ENCODE data around the gene ITGA5.

Gene ITGA5

GRCh38 chr12:54377007-54377406 is 42.1 kb downstream of the ITGA5 start:
- no peak overlapping the region for H3K4me3 ChIP-seq (ENCODE audit: low read depth, low read length)
- in situ Hi-C loops (cut with HindIII; ENCODE audit: low pct_ligation_motif_present, low sequenced_read_pairs): no loop called here
- no peaks in the 10 kb centered on the region for H3K36me3 ChIP-seq (replicated peaks)
- no peak for TF ChIP-seq CTCF (IDR thresholded peaks at IDR 0.05; ENCODE audit: low read depth, low read length, missing control alignments)
- no peaks in the 10 kb centered on the region for H3K27me3 ChIP-seq (replicated peaks)
- H3K27ac ChIP-seq: no peak overlapping the region
- no peak for DNase-seq

GRCh38 chr12:54376596-54376995 is 42.5 kb downstream of the ITGA5 start:
- Histone ChIP-seq H3K36me3 (replicated peaks) (no peaks in the 10 kb centered on the region), H3K27ac (no peak overlapping the region), H3K4me3 (ENCODE audit: low read depth, low read length) (no peak overlapping the region), H3K27me3 (replicated peaks) (no peaks in the 10 kb centered on the region)
- DNase-seq: no peak
- in situ Hi-C loops (cut with HindIII; ENCODE audit: low pct_ligation_motif_present, low sequenced_read_pairs): no loop called here
- no peak for TF ChIP-seq CTCF (IDR thresholded peaks at IDR 0.05; ENCODE audit: low read depth, low read length, missing control alignments)

GRCh38 chr12:54375259-54375579 is 43.8 kb downstream of the ITGA5 start:
- DNase-seq: no peak
- H3K4me3 ChIP-seq (ENCODE audit: low read depth, low read length): no peak overlapping the region
- no peaks in the 10 kb centered on the region for H3K27me3 ChIP-seq (replicated peaks)
- H3K36me3 ChIP-seq (replicated peaks): no peaks in the 10 kb centered on the region
- in situ Hi-C loops (cut with HindIII; ENCODE audit: low pct_ligation_motif_present, low sequenced_read_pairs): no loop called here
- H3K27ac ChIP-seq: no peak overlapping the region
- TF ChIP-seq CTCF (IDR thresholded peaks at IDR 0.05; ENCODE audit: low read depth, low read length, missing control alignments): no peak

- Histone ChIP-seq H3K27me3 (replicated peaks) (no peaks in the 10 kb centered on the region), H3K27ac (no peak overlapping the region), H3K4me3 (ENCODE audit: low read depth, low read length) (no peak overlapping the region), H3K36me3 (replicated peaks) (no peaks in the 10 kb centered on the region)
- TF ChIP-seq CTCF (IDR thresholded peaks at IDR 0.05; ENCODE audit: low read depth, low read length, missing control alignments): no peak
- in situ Hi-C loops (cut with HindIII; ENCODE audit: low pct_ligation_motif_present, low sequenced_read_pairs): no loop called here
- no peak for DNase-seq
Measured at GRCh38 chr12:54374562-54375258, 44.4 kb downstream of the ITGA5 start.

GRCh38 chr12:54373649-54374561 is 45.2 kb downstream of the ITGA5 start:
- H3K4me3 ChIP-seq (ENCODE audit: low read depth, low read length): no peak overlapping the region
- in situ Hi-C loops (cut with HindIII; ENCODE audit: low pct_ligation_motif_present, low sequenced_read_pairs): no loop called here
- no peak for DNase-seq
- no peak overlapping the region for H3K27ac ChIP-seq
- TF ChIP-seq CTCF (IDR thresholded peaks at IDR 0.05; ENCODE audit: low read depth, low read length, missing control alignments): no peak
- no peaks in the 10 kb centered on the region for H3K27me3 ChIP-seq (replicated peaks)
- no peaks in the 10 kb centered on the region for H3K36me3 ChIP-seq (replicated peaks)
